ENCODE data around the gene PPM1J.
A peak's percentile ranks its signal among the peaks of the same experiment; 100 is the strongest.

The PPM1J gene

DNA sequence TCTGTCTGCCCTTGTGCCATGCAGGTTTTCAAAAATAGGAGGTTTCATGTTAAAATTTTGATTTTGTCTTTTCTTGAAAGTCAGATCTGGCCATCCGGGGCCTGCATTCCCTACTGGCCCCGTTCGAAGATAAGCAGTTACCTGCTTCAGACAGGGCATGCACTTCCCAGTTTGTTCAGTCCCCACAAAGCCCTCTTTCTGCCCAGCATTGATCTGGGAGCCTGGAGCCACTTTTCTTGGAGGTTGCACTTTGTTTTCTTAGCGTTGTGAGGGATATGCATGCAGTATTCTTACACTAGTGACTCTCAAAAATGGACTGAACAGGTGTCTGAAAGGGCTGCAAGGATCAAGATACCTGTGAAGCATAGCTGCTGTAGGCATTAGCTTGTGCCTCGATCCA, 29.2 kb downstream of the PPM1J start:
- DNase-seq: no peak

DNA sequence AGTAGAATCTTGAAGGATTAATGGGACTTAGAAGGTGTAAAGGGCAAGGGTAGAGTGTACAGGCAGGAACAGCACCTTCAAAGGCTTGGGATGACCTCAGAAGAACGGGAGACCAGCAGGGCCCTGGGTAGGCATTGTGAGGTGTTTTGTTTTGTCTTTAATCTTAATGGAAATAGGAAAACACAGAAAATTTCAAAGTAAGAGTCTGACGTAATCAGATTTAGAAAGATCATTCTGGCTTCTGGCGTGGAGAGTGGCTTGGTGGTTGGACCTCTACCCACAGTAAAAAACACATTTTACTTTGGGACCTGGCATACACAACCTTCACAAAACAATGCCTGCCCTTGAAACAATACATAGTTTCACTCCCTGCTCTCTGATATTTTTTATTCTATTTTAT, 36.5 kb downstream of the PPM1J start:
- no peak for DNase-seq

DNA sequence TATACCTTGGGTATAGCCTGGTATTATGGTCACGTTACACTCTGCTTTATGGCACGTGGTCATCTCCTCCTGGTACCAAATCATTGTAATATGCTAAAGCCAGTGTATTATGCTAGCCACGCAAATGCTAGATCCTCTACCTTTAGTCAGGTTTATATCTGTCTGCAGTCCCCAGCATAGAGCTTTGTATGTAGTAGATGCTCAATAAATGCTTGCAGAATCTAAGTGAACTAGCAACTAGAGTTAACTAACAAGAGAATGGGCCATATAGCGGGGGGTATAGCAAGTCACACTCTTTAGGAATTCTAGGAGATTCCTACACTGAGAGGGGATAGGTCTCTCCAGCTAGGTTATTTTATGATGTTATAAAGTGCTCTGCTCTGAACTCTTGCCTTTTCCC, 37.6 kb downstream of the PPM1J start:
- DNase-seq: no peak

DNA sequence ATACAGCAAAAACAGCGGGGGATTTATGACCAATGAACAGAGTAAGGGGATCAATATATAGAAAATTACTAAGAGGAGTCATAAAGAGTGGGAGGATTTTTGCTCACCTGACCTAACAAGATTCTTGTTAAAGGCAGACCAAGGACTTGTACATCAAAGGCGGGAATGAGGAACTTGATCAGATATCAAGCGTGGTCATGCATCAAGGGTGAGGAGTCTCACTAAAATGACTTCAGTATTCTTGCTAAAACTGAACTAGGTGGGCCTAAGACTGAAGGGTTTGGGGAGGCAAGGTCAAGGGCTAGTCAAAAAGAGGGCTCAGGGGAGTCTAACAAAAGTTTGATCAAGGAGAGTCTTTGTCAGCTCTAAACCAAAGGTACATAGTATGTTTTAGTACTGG, 38.6 kb downstream of the PPM1J start:
- no peak for DNase-seq

DNA sequence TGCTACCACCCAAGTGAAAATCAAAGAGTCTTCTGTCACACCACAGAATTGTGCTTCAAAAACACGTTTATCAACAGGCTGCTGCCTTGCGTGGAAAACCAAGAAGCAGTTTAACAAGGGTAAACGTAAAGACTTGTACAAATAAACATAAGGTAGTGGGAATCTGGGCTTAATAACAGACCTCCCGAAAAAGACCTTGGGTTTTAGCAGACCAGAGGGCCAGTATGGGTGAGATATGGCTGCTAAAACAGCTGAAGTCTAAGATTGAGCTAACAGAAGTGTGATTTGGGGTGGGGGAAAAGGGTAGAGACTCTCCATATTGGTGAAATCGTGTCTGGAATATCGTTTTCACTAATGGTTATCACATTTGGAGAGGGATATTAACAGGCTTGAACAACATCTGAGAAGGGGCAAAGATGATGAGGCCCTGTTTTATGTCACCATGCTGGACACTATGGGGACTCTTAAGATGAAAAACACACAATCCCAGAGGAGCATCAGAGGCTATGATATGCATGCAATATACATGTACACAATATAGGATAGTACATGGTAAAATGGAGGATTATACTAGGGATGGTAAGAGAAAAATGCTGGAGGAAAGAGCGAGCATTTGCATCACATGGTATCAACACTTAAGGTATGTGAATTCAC, 39.3 kb downstream of the PPM1J start:
- DNase-seq: no peak

DNA sequence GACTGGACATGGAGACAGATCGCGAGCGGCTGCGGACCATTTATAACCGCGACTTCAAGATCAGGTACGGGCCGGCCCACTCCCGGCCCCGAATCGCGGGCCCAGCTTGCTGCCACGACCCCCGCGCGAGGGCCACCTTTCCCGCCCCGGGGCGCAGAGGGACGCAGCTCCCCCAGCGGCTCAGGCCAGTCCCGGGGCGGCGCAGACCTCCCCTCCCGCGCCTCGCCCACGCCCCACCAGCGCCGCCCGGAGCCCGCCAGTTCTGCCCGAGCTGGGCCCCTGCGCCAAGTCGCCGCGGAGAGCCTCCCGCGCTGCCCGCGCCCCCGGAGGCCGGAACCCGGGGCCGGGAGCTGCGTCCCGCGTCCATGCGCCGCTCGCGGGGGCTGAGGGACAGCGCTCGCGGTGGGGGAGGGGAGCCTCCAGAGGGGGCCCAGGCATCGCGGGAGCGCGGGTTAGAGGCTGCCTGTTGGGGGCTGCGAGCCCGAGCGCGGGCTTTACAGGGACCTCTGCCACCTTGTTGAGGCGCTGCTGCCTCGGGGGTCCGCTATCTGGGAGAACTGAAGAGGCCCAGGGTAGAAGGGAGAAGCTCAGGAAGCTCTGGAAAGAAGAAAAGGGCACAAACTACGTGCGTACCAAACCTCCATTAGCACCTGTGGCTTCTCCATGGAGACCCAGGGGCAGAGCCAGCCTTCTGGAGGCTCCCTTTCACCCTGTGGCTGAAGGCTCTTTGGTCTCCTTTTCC, 40.0 kb downstream of the PPM1J start:
- DNase-seq: no peak

DNA sequence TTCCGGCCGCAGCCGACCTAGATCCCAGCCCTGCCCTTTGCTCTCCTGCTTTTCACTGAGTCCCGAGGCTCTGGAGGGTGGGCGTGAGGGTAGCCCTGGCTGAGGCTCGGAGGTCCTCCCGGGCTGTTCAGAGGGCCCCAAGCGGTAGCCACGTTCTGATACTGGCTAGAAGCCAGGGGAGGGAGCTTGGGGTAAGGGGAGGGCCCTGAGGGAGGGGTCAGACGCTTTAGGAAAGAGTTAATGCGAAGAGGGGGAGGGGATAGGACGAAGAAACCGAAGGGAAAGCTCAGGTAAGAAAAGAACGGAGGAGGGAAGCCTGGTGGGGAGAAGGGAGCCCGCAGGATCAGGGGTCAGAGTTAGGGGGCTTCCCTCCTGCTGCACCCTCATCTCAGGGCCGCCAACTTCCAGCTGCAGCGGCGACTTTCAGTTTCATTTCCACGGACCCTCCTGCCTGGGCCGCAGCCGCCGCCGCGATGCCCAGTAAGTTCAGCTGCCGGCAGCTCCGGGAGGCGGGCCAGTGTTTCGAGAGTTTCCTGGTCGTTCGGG, 40.6 kb downstream of the PPM1J start, which contains the start of gene MOV10:
Gene MOV10 (plus strand): TSS at position 220 of the 546 bp plus-strand sequence. CDS start 254 bp downstream, at position 474.
- DNase-seq: peak; percentile 68

DNA sequence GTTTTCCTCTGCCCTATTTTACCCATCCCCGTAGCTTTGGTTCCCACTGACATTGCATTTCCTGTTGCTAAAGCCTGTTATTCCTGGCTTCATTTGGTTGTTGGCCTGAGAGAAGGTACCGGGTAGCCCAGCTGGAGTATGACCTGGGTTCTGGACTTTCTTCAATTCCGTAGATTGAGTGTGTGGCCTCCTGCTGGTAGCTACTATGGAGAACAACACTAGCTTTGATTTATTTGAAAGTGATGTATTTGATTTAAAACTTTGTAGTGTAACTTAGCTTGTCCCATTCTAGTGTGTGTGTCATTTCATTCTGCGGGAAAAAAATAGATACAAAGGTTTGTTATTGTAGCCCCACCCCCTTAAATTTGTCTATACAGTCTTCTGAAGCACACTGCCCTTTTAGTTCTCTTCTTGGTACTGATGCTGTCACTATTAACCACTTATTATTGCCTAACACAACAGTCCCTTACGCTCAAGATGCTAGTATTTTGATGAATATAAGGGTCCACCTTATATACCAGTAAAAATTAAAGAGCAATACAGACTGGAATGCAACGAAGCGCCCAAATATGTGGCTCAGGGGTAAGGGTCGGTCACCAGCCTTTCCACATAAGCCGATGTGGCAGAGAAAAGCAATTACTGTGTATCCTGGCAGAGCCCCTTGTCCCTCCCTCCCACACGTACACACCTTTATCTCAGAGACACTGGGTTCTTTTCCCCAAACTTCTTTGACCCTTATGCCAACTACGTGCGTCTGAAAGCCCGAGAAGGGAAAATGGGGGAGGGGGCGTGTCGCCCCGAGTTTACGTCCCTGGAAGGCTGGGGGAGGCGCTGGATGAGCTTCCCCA, 41.3 kb downstream of the PPM1J start:
- peak; percentile 73 for DNase-seq

DNA sequence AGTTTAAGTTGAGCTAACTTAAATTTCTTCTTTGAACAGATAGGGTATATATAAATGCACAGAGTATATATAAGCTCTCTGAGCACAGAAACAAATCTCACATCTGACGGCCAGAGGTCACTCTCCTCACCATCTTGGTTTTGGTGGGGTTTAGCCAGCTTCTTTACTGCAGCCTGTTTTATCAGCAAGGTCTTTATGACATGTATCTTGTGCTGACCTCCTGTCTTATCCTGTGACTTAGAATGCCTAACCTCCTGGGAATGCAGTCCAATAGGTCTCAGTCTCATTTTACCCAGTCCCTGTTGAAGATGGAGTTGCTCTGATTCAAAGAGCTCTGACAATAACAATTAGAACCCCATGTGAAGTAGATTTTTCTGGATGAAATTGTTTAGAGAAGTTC, 42.3 kb downstream of the PPM1J start:
- no peak for DNase-seq

DNA sequence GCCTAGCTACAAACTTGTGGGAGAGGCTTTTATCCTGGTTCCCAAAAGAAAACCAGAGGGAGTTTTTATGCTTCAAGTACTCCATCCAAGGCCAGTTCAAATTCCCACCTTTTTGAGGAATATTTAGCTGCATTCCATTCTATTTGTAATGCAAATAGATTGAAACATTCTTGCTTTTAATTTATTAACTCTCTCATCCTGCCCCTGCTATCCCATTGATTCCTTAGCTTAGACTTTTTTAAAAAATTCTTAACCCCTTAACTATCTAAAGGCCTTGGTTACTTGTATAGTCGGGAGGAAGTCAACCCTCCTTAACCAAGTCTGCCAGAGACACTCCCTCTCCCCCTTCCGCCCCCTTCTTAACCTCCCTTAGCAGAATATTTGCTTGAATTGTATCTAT, 43.1 kb downstream of the PPM1J start:
- no peak for DNase-seq

DNA sequence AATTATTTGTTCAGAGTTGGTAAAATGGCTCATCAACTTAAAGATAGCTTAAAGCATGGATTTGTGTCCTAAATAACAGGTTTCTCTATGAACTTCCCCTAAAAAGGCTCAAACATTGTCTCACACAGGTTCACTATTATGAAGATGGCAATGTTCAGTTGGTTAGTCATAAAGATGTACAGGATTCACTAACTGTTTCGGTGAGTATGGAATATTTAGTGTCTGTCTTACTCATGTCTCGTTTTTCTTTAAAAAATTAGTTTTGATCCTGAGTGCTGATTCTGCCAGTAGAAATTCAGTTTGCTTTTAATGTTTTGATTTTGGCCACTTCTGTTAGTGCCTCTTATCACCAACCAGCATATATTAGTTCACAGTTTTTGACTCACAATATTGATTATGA, 48.2 kb downstream of the PPM1J start:
- no peak for DNase-seq

DNA sequence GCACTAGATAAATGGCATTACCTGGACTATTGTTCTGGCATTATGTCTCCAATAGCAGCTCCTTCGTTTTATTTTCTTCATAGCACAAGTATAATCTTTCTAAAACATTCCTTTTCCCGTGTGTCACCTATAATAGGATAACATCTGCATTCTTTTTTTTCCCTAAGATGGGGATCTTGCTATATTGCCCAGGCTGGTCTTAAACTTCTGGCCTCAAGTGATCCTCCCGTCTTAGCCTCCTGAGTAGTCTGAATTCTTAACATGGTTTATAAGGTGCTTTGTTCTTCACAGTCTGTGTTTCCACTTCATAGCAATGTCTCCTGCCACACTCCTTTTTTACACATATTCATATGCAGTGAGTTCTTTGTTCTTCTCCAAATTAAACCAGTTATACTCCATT, 49.3 kb downstream of the PPM1J start:
- DNase-seq: no peak
